H1 (cell line): Measurements from ENCODE around the gene APOA4. TPM values are rescaled to one million over a fixed set of nuclear protein-coding genes. Genes with fewer than 3 reads are reported as not detected.

ENCODE experiments used
- BRCA1 ChIP-seq: IDR thresholded peaks from 2 replicates; pipeline ENCODE4 v1.6.1; 2012; ENCODE audit warnings: low read depth, low read length, improper control_type of control experiment
- CTCF ChIP-seq, 3 experiments: IDR thresholded peaks; 1 replicate in 2 of 3; 2 replicates in 1 of 3; pipeline versions ENCODE4 v1.5.1 to v1.6.1; 2011; ENCODE audit warnings: low read length in 3 of 3, mild to moderate bottlenecking in 3 of 3, inconsistent platforms in 2 of 3, low read depth in 1 of 3, moderate library complexity in 1 of 3; ENCODE audit not compliant: insufficient read depth in 1 of 3; ENCODE audit errors: control extremely low read depth in 1 of 3
- JUND ChIP-seq: IDR thresholded peaks from 2 replicates; pipeline ENCODE4 v1.6.1; 2011; ENCODE audit warnings: mild to moderate bottlenecking, improper control_type of control experiment, low read length
- polyA plus RNA-seq, 7 experiments: library from polyadenylated mRNA; depleted of rRNA in 3 of 7; stranded (reverse) in 5 of 7; unstranded in 2 of 7; fragments of >200 nt in 5 of 7; fragments of 200-250 nt in 2 of 7; gene quantifications; 1 replicate in 5 of 7; 2 replicates in 1 of 7; 4 replicates in 1 of 7; pipeline versions ENCODE4 v1.2.1 to v1.2.3, GENCODE V29; 2011 to 2013; ENCODE audit warnings: missing spikeins in 2 of 7, mixed read lengths in 2 of 7
- total RNA-seq: library from RNA; stranded (reverse); fragmentation: NEBNext Ultra II Directional; extraction: Animal tissue kit (Norgen Biotek cat#: 25700); gene quantifications from 2 replicates; pipeline ENCODE4 v1.2.1, GENCODE V29; 2021

Gene APOA4
- total and polyA plus RNA-seq, 2 of the 8 experiments (the other 6 are each of a cell fraction or from before 2014, with no cell fraction given): not detected

DNA sequence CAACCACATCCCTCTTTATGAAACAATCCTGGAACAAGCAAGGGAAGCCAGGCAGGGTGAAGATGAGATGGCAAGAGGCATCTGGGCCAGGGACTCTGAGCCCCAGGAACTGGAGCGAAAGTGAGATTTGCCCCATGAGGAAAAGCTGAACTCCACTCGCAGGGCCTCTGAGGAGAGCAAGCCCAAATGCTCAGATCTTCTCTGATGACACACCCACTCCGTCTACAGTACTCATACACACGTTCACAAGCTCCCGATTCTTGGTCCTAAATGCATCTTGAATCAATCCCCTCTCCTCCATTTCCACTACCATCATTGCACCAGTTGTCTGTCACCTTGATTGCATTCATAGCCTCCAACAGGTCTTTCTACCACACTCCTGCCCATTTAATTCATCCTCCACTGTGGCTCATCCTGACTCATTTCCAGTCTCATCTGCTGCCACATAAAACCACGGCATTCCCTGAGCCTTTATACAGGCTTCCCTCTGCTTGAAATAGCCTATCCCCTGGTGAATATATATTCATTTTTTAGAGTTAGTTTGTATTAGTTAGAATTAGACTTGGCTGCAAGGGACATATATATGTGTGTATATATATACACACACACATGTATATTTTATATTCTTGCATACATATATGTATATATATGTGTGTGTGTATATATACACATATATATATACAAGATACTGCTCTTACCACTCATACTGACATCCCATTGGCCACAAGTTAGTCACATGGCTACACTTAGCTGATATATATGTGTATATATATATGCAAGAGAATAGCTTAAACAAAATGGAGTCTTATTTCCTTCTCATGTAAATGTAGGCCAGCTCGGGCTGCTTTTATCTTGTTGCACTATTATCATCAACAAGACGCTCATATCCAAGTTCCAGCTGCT, 30.0 kb downstream of the APOA4 start (continued):
- TF ChIP-seq CTCF (IDR thresholded peaks at IDR 0.05; ENCODE audit: control extremely low read depth in 1 of 3, insufficient read depth in 1 of 3, low read depth in 1 of 3, low read length in 3 of 3): no peak
- TF ChIP-seq JUND: no peak
- no peak for TF ChIP-seq BRCA1
